GM15510 (cell line): ENCODE results near the gene CMTM8.

Experiments used
- POLR2A ChIP-seq: IDR thresholded peaks from 3 replicates; pipeline ENCODE4 v1.6.1; 2011; ENCODE audit warnings: borderline replicate concordance; ENCODE audit not compliant: insufficient read length; ENCODE audit errors: extremely low read depth

Gene CMTM8

GRCh38 chr3:32325201-32325600 is 86.7 kb downstream of the CMTM8 start:
- TF ChIP-seq POLR2A: no peak

- no peak for TF ChIP-seq POLR2A
Measured at GRCh38 chr3:32325927-32326326, 87.4 kb downstream of the CMTM8 start.

GRCh38 chr3:32326795-32327194 is 88.3 kb downstream of the CMTM8 start:
- TF ChIP-seq POLR2A: no peak

- TF ChIP-seq POLR2A: no peak
Measured at GRCh38 chr3:32334675-32335074, 96.2 kb downstream of the CMTM8 start.

- no peak for TF ChIP-seq POLR2A
Measured at GRCh38 chr3:32335365-32336112, 97.1 kb downstream of the CMTM8 start.

- TF ChIP-seq POLR2A: no peak
Measured at GRCh38 chr3:32336113-32336498, 97.6 kb downstream of the CMTM8 start.

GRCh38 chr3:32337505-32337904 is 99.0 kb downstream of the CMTM8 start:
- TF ChIP-seq POLR2A: no peak

GRCh38 chr3:32340039-32340438 is 101.6 kb downstream of the CMTM8 start:
- TF ChIP-seq POLR2A: no peak

- no peak for TF ChIP-seq POLR2A
Measured at GRCh38 chr3:32340611-32341365, 102.3 kb downstream of the CMTM8 start.

- TF ChIP-seq POLR2A: no peak
Measured at GRCh38 chr3:32347343-32348125, 109.1 kb downstream of the CMTM8 start.

GRCh38 chr3:32349184-32349583 is 110.7 kb downstream of the CMTM8 start:
- TF ChIP-seq POLR2A: no peak

GRCh38 chr3:32352563-32352962 is 114.1 kb downstream of the CMTM8 start:
- no peak for TF ChIP-seq POLR2A

- TF ChIP-seq POLR2A: no peak
Measured at GRCh38 chr3:32353351-32353750, 114.9 kb downstream of the CMTM8 start.

GRCh38 chr3:32354362-32354778 is 115.9 kb downstream of the CMTM8 start:
- TF ChIP-seq POLR2A: no peak

- TF ChIP-seq POLR2A: no peak
Measured at GRCh38 chr3:32355751-32356291, 117.3 kb downstream of the CMTM8 start.
